NCI-H226 (cell line): ENCODE results near the gene GAS6.
"Not testable (repeated sequence)": the region's sequence is repeated elsewhere in the genome, so short reads cannot be mapped to it uniquely, and the experiment has no call there.

ENCODE experiments used
- DNase-seq: peaks from one replicate; pipeline ENCODE4 v3.0.0-alpha.2; 2015

GAS6 gene

GRCh38 chr13:113886561-113887112, 22.8 kb upstream of the GAS6 start:
- no peak for DNase-seq

GRCh38 chr13:113884821-113885220, 20.9 kb upstream of the GAS6 start:
- DNase-seq = no peak

- DNase-seq = no peak
These were observed 20.3 kb upstream of the GAS6 start for GRCh38 chr13:113883921-113884804.

GRCh38 chr13:113883314-113883811, 19.5 kb upstream of the GAS6 start:
- no peak for DNase-seq

GRCh38 chr13:113882716-113883115, 18.8 kb upstream of the GAS6 start:
- DNase-seq = no peak

GRCh38 chr13:113882267-113882630, 18.4 kb upstream of the GAS6 start:
- no peak for DNase-seq

- DNase-seq = peak; percentile 63
These were observed 17.9 kb upstream of the GAS6 start for GRCh38 chr13:113881614-113882266.

- DNase-seq = no peak
These were observed 17.1 kb upstream of the GAS6 start for GRCh38 chr13:113880651-113881611.

GRCh38 chr13:113879494-113880360, 15.9 kb upstream of the GAS6 start:
- no peak for DNase-seq

GRCh38 chr13:113879017-113879416, 15.1 kb upstream of the GAS6 start:
- DNase-seq = no peak

GRCh38 chr13:113877149-113877990, 13.5 kb upstream of the GAS6 start:
- DNase-seq = no peak

GRCh38 chr13:113876346-113877148, 12.7 kb upstream of the GAS6 start:
- no peak for DNase-seq

- no peak for DNase-seq
These were observed 12.0 kb upstream of the GAS6 start for GRCh38 chr13:113875837-113876281.

GRCh38 chr13:113875429-113875815, 11.5 kb upstream of the GAS6 start:
- no peak for DNase-seq

- DNase-seq = no peak
These were observed 10.9 kb upstream of the GAS6 start for GRCh38 chr13:113874579-113875428.

- DNase-seq = no peak
These were observed 10.3 kb upstream of the GAS6 start for GRCh38 chr13:113874177-113874576.

GRCh38 chr13:113869263-113869662, 5.4 kb upstream of the GAS6 start:
- no peak for DNase-seq

GRCh38 chr13:113867913-113868312, 4.0 kb upstream of the GAS6 start:
- DNase-seq = not testable (repeated sequence)

- no peak for DNase-seq
These were observed 1.6 kb upstream of the GAS6 start for GRCh38 chr13:113865427-113865826.
